ENCODE measurements around the gene RNF167. TPM values are rescaled to one million over a fixed set of nuclear protein-coding genes. Genes with fewer than 3 reads are reported as not detected.

RNF167 gene
- total and polyA plus RNA-seq, 2 of the 4 experiments (the other 2 are of a cell fraction), result 13.1 to 79.5 TPM

DNA sequence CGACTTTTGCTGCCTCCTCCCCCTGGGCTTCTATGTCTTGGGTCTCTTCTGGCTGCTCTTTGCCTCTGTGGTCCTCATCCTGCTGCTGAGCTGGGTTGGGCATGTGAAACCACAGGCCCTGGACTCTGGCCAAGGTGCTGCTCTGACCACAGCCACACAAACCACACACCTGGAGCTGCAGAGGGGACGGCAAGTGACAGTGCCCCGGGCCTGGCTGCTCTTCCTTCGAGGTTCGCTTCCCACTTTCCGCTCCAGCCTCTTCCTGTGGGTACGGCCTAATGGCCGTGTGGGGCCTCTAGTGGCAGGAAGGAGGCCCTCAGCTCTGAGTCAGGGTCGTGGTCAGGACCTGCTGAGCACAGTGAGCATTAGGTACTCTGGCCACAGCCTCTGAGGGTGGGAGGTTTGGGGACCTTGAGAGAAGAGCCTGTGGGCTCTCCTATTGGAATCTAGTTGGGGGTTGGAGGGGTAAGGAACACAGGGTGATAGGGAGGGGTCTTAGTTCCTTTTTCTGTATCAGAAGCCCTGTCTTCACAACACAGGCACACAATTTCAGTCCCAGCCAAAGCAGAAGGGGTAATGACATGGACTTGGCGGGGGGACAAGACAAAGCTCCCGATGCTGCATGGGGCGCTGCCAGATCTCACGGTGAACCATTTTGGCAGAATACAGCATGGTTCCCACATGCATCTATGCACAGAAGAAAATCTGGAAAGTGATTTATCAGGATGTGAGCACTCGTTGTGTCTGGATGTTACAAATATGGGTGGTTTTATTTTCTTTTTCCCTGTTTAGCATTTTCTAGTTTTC, 5.7 kb upstream of the RNF167 start:
- Histone ChIP-seq H3K14ac (replicated peaks; ENCODE audit: low read depth, low read length) (0 out of 2 replicates have a peak overlapping the region, but pooled peaks have one; percentile 68), H3K9ac (ENCODE audit: low read depth, low read length) (peak overlapping the region; percentile 53; the same call in 1 of the 2 replicates), H3K4me3 (ENCODE audit: insufficient read depth, low read depth, low read length) (no peak overlapping the region), H2BK15ac (ENCODE audit: low read depth, low read length) (no peak overlapping the region), H2AK9ac (replicated peaks; ENCODE audit: low read depth, low read length, poor library complexity) (peak overlapping the region; percentile 90), H3K36me3 (ENCODE audit: control insufficient read depth, insufficient read depth, low read length) (peaks cover 19% of the 10 kb centered on the region), H3K4me2 (ENCODE audit: low read depth, low read length) (no peak overlapping the region), H2BK5ac (ENCODE audit: low read depth, low read length, poor library complexity, severe bottlenecking) (no peak overlapping the region), H3K27ac (ENCODE audit: insufficient read depth, low read length) (no peak overlapping the region), H2BK120ac (ENCODE audit: low read depth, low read length) (no peak overlapping the region), H3K4me1 (ENCODE audit: control insufficient read depth, insufficient read depth, low read length) (peaks cover 11% of the 10 kb centered on the region), H2AK5ac (ENCODE audit: low read depth, low read length) (0 out of 2 replicates have a peak overlapping the region, but pooled peaks have one; percentile 16), H3K9me1 (ENCODE audit: insufficient read depth, low read length) (peaks cover 17% of the 10 kb centered on the region), H3K4ac (ENCODE audit: low read depth, low read length) (no peak overlapping the region), H2BK20ac (ENCODE audit: low read depth, low read length) (no peak overlapping the region), H4K5ac (ENCODE audit: low read depth, low read length) (no peak overlapping the region), H2AFZ (replicated peaks; ENCODE audit: low read length, poor library complexity) (peak overlapping the region; percentile 87), H3K23ac (ENCODE audit: low read depth, low read length) (0 out of 2 replicates have a peak overlapping the region, but pooled peaks have one; percentile 31), H4K20me1 (ENCODE audit: insufficient read depth, low read length) (0 out of 2 replicates have a peak, but pooled peaks cover 7% of the 10 kb centered on the region), H4K8ac (ENCODE audit: low read depth in 2 of 2, low read length in 2 of 2) (peak overlapping the region in 1 of 2 experiments; percentile 92; a peak in 2 of 4 replicates), H3K18ac (ENCODE audit: low read depth, low read length) (no peak overlapping the region), H3K27me3 (ENCODE audit: control insufficient read depth, insufficient read depth, low read length) (no peaks in the 10 kb centered on the region), H3K56ac (ENCODE audit: extremely low read depth, insufficient read depth, low read length) (no peak overlapping the region), H3K79me1 (ENCODE audit: low read depth in 1 of 2, low read length in 2 of 2) (peaks cover 9 to 18% of the 10 kb centered on the region in 2 experiments; a peak in 3 of 4 replicates), H4K91ac (ENCODE audit: insufficient read depth, low read depth, low read length) (no peak overlapping the region), H3K9me3 (ENCODE audit: control insufficient read depth, insufficient read depth, low read length) (no peaks in the 10 kb centered on the region)
- dilution Hi-C loops (cut with HindIII; ENCODE audit: low sequenced_read_pairs, unreplicated experiment) (no loop called here), intact Hi-C loops (cut with micrococcal nuclease) (no loop called here), in situ Hi-C loops (cut with MboI; ENCODE audit: low sequenced_read_pairs) (no loop called here)
- DNase-seq (peak; percentile 38), ATAC-seq (ENCODE audit: low read depth) (peak; percentile 80)
- ChIA-PET POLR2A (ENCODE audit: unreplicated experiment) (interaction anchor here (0.7 kb wide), 2 partner anchors 14 to 20 kb away, joined by 7 to 14 read pairs; partner anchors contain the start of gene PFN1), CTCF (interaction anchor here (0.5 kb wide), 1 partner anchor 21 kb away, joined by 4 read pairs; no protein-coding TSS in a partner anchor)
- BruUV-seq (replicated peaks), result no TSS peak
- 58% methylated on average over 4 of the region's 14 CpGs; no CpG with 5 or more reads in 1 of the 2 experiments for WGBS, 2 experiments (ENCODE audit: extremely low coverage in 2 of 2, insufficient read length in 1 of 2)
- TF ChIP-seq SMC3 (IDR thresholded peaks at IDR 0.05; ENCODE audit: low read depth, low read length), result 0 out of 2 replicates have a peak, but pooled peaks have one; percentile 22
- TF ChIP-seq, protein P1, sequence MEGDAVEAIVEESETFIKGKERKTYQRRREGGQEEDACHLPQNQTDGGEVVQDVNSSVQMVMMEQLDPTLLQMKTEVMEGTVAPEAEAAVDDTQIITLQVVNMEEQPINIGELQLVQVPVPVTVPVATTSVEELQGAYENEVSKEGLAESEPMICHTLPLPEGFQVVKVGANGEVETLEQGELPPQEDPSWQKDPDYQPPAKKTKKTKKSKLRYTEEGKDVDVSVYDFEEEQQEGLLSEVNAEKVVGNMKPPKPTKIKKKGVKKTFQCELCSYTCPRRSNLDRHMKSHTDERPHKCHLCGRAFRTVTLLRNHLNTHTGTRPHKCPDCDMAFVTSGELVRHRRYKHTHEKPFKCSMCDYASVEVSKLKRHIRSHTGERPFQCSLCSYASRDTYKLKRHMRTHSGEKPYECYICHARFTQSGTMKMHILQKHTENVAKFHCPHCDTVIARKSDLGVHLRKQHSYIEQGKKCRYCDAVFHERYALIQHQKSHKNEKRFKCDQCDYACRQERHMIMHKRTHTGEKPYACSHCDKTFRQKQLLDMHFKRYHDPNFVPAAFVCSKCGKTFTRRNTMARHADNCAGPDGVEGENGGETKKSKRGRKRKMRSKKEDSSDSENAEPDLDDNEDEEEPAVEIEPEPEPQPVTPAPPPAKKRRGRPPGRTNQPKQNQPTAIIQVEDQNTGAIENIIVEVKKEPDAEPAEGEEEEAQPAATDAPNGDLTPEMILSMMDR (conservative IDR thresholded peaks at IDR 0.05; ENCODE audit: low read depth, low read length), result peak; percentile 34; the same call in 1 of the 2 replicates
- TF ChIP-seq CEBPB (IDR thresholded peaks at IDR 0.05; ENCODE audit: low read depth, low read length), result no peak
- TF ChIP-seq RAD21 (IDR thresholded peaks at IDR 0.05; ENCODE audit: low read length), result no peak
- no peak for TF ChIP-seq NFE2L2 (IDR thresholded peaks at IDR 0.05; ENCODE audit: low read depth, low read length)
- TF ChIP-seq MAFK (IDR thresholded peaks at IDR 0.05; ENCODE audit: low read depth, low read length), result no peak
- TF ChIP-seq RFX5 (IDR thresholded peaks at IDR 0.05; ENCODE audit: low read depth, low read length), result no peak
- TF ChIP-seq MAZ (IDR thresholded peaks at IDR 0.05; ENCODE audit: borderline replicate concordance, low read depth, low read length), result no peak
- TF ChIP-seq, protein P2, sequence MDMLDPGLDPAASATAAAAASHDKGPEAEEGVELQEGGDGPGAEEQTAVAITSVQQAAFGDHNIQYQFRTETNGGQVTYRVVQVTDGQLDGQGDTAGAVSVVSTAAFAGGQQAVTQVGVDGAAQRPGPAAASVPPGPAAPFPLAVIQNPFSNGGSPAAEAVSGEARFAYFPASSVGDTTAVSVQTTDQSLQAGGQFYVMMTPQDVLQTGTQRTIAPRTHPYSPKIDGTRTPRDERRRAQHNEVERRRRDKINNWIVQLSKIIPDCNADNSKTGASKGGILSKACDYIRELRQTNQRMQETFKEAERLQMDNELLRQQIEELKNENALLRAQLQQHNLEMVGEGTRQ (IDR thresholded peaks at IDR 0.05; ENCODE audit: low read depth, low read length), result no peak
- TF ChIP-seq FOS (IDR thresholded peaks at IDR 0.05; ENCODE audit: low read depth, low read length), result no peak
- no peak for TF ChIP-seq POLR2A (IDR thresholded peaks at IDR 0.05; ENCODE audit: low read depth, low read length)
- TF ChIP-seq MXI1 (IDR thresholded peaks at IDR 0.05; ENCODE audit: borderline replicate concordance, low read depth, low read length), result no peak
- TF ChIP-seq, protein P3, sequence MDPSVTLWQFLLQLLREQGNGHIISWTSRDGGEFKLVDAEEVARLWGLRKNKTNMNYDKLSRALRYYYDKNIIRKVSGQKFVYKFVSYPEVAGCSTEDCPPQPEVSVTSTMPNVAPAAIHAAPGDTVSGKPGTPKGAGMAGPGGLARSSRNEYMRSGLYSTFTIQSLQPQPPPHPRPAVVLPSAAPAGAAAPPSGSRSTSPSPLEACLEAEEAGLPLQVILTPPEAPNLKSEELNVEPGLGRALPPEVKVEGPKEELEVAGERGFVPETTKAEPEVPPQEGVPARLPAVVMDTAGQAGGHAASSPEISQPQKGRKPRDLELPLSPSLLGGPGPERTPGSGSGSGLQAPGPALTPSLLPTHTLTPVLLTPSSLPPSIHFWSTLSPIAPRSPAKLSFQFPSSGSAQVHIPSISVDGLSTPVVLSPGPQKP (IDR thresholded peaks at IDR 0.05; ENCODE audit: borderline replicate concordance, low read depth, low read length), result no peak
